SH-SY5Y (cell line): ENCODE measurements around the gene TMEM184A.

ENCODE experiments used
- GATA2 ChIP-seq: IDR thresholded peaks from 2 replicates; pipeline ENCODE4 v1.6.1; 2011; ENCODE audit warnings: mild to moderate bottlenecking, low read depth, low read length
- GATA3 ChIP-seq: IDR thresholded peaks from 2 replicates; pipeline ENCODE4 v1.6.1; 2011; ENCODE audit warnings: low read depth, mild to moderate bottlenecking, low read length, moderate library complexity

GRCh38 chr7:1558841-1559625 is 3.0 kb upstream of the TMEM184A start:
- no peak for TF ChIP-seq GATA2
- TF ChIP-seq GATA3, result no peak
